ENCODE data around the gene DES. TPM values are rescaled to one million over a fixed set of nuclear protein-coding genes. Genes with fewer than 3 reads are reported as not detected.

DES gene
- total and polyA plus RNA-seq, 2 of the 13 experiments (the other 11 are each of a cell fraction or from before 2014, with no cell fraction given), result not detected

- no peaks in the 10 kb centered on the region; the same call in 1 of the 2 replicates for H4K20me1 ChIP-seq (ENCODE audit: insufficient read depth, low read length)
- no peak overlapping the region for H3K27ac ChIP-seq (ENCODE audit: extremely low read length, insufficient read depth, low read length)
- TF ChIP-seq ZBTB21 (CRISPR knock-in tag; IDR thresholded peaks at IDR 0.05) (no peak), ATF1 (CRISPR knock-in tag; IDR thresholded peaks at IDR 0.05) (no peak), ZXDC (CRISPR knock-in tag; IDR thresholded peaks at IDR 0.05) (no peak), BRD4 (CRISPR knock-in tag; IDR thresholded peaks at IDR 0.05) (no peak), ZNF569 (CRISPR knock-in tag; IDR thresholded peaks at IDR 0.05; ENCODE audit: borderline replicate concordance) (no peak), ZSCAN22 (CRISPR knock-in tag; IDR thresholded peaks at IDR 0.05) (no peak), PHF5A (CRISPR knock-in tag; IDR thresholded peaks at IDR 0.05; ENCODE audit: low read depth, unreplicated experiment) (no peak), ZNF180 (CRISPR knock-in tag; IDR thresholded peaks at IDR 0.05; ENCODE audit: borderline replicate concordance, low read depth) (no peak), TRAFD1 (CRISPR knock-in tag; IDR thresholded peaks at IDR 0.05; ENCODE audit: borderline replicate concordance) (no peak), ADNP (CRISPR knock-in tag; IDR thresholded peaks at IDR 0.05) (no peak), ZNF207 (IDR thresholded peaks at IDR 0.05; ENCODE audit: borderline replicate concordance) (no peak), FOXM1 (CRISPR knock-in tag; IDR thresholded peaks at IDR 0.05) (no peak), SIN3A (IDR thresholded peaks at IDR 0.05; ENCODE audit: borderline replicate concordance, low read depth, low read length) (no peak), PATZ1 (CRISPR knock-in tag; IDR thresholded peaks at IDR 0.05) (no peak), PAF1 (CRISPR knock-in tag; IDR thresholded peaks at IDR 0.05) (no peak)
- no peak overlapping the region for H3K4me3 ChIP-seq (replicated peaks in 1 of 3; ENCODE audit: insufficient read depth in 1 of 3, low read depth in 2 of 3, low read length in 3 of 3)
- in situ Hi-C loops (cut with HindIII; ENCODE audit: extremely low pct_ligation_motif_present, low pct_unique_long_range_greater_than_20kb) (no loop called here), intact Hi-C loops (cut with micrococcal nuclease; ENCODE audit: unreplicated experiment) (no loop called here)
- CTCF ChIA-PET (ENCODE audit: low intra/inter-chr PET ratio, low total read pairs), result no interaction called here
- FAIRE-seq (no peak), DNase-seq (ENCODE audit: low spot score) (no peak), ATAC-seq (no peak)
- no peaks in the 10 kb centered on the region for H3K4me1 ChIP-seq (ENCODE audit: insufficient read depth, low read length)
- H3K79me2 ChIP-seq (ENCODE audit: insufficient read depth, low read length), result no peaks in the 10 kb centered on the region
- H2AFZ ChIP-seq (ENCODE audit: low read length), result no peak overlapping the region
- POLR2A ChIA-PET, result no interaction called here
- 11% methylated on average over 9 of the region's 9 CpGs for WGBS (ENCODE audit: low lambda C conversion rate)
- H3K9me3 ChIP-seq (ENCODE audit: low read length), result no peaks in the 10 kb centered on the region
- no peaks in the 10 kb centered on the region for H3K36me3 ChIP-seq (replicated peaks in 1 of 2; ENCODE audit: control insufficient read depth in 1 of 2, insufficient read depth in 2 of 2, low read length in 2 of 2)
- BruUV-seq (replicated peaks), result no TSS peak
- no peak overlapping the region for H3K9ac ChIP-seq (ENCODE audit: insufficient read depth, low read depth, low read length)
- peaks cover 17 to 72% of the 10 kb centered on the region in 2 experiments for H3K27me3 ChIP-seq (ENCODE audit: control insufficient read depth in 1 of 2, insufficient read depth in 2 of 2, low read length in 2 of 2)
- no peak overlapping the region for H3K4me2 ChIP-seq (ENCODE audit: low read depth, low read length)
Observed at GRCh38 chr2:219434468-219434717, 16.2 kb downstream of the DES start.

Measured in HepG2 (cell line).